ENCODE data around the gene SS18L1.

Gene SS18L1

GRCh38 chr20:62211216-62211615 is 67.6 kb downstream of the SS18L1 start:
- Histone ChIP-seq H3K36me3 (ENCODE audit: insufficient read depth) (no peaks in the 10 kb centered on the region), H3K79me2 (ENCODE audit: insufficient read depth, low read depth) (no peaks in the 10 kb centered on the region), H3K4me1 (ENCODE audit: low read depth, poor library complexity, severe bottlenecking) (no peaks in the 10 kb centered on the region), H3K4me3 (IDR thresholded peaks at IDR 0.05; ENCODE audit: insufficient read depth, low read depth, low read length) (no peak overlapping the region), H3K9ac (no peak overlapping the region), H4K20me1 (ENCODE audit: insufficient read depth) (no peaks in the 10 kb centered on the region), H3K27ac (no peak overlapping the region), H3K27me3 (ENCODE audit: insufficient read depth, low read depth) (peaks cover 60% of the 10 kb centered on the region), H3K4me2 (no peak overlapping the region), H2AFZ (ENCODE audit: low read depth) (no peak overlapping the region)
- no peak for TF ChIP-seq CTCF (conservative IDR thresholded peaks at IDR 0.05; ENCODE audit: low read depth, low read length)

GRCh38 chr20:62211769-62212288 is 68.3 kb downstream of the SS18L1 start:
- no peak for TF ChIP-seq CTCF (conservative IDR thresholded peaks at IDR 0.05; ENCODE audit: low read depth, low read length)

GRCh38 chr20:62212299-62212698 is 68.7 kb downstream of the SS18L1 start:
- H3K27me3 ChIP-seq (ENCODE audit: insufficient read depth, low read depth) = peaks cover 71% of the 10 kb centered on the region
- no peaks in the 10 kb centered on the region for H3K4me1 ChIP-seq (ENCODE audit: low read depth, poor library complexity, severe bottlenecking)
- H4K20me1 ChIP-seq (ENCODE audit: insufficient read depth) = no peaks in the 10 kb centered on the region
- no peak overlapping the region for H3K9ac ChIP-seq
- no peak overlapping the region for H3K27ac ChIP-seq
- no peaks in the 10 kb centered on the region for H3K36me3 ChIP-seq (ENCODE audit: insufficient read depth)
- no peak overlapping the region for H2AFZ ChIP-seq (ENCODE audit: low read depth)
- H3K4me2 ChIP-seq = no peak overlapping the region
- TF ChIP-seq CTCF (conservative IDR thresholded peaks at IDR 0.05; ENCODE audit: low read depth, low read length) = no peak
- H3K79me2 ChIP-seq (ENCODE audit: insufficient read depth, low read depth) = no peaks in the 10 kb centered on the region
- H3K4me3 ChIP-seq (IDR thresholded peaks at IDR 0.05; ENCODE audit: insufficient read depth, low read depth, low read length) = no peak overlapping the region

More at GRCh38 chr20:62211769-62212288, 68.3 kb downstream of the SS18L1 start:
- Histone ChIP-seq H3K4me2 (no peak overlapping the region), H3K9ac (no peak overlapping the region), H3K79me2 (ENCODE audit: insufficient read depth, low read depth) (no peaks in the 10 kb centered on the region), H3K27me3 (ENCODE audit: insufficient read depth, low read depth) (peaks cover 66% of the 10 kb centered on the region), H3K4me3 (IDR thresholded peaks at IDR 0.05; ENCODE audit: insufficient read depth, low read depth, low read length) (no peak overlapping the region), H4K20me1 (ENCODE audit: insufficient read depth) (no peaks in the 10 kb centered on the region), H3K4me1 (ENCODE audit: low read depth, poor library complexity, severe bottlenecking) (no peaks in the 10 kb centered on the region), H2AFZ (ENCODE audit: low read depth) (no peak overlapping the region), H3K27ac (no peak overlapping the region), H3K36me3 (ENCODE audit: insufficient read depth) (no peaks in the 10 kb centered on the region)

GRCh38 chr20:62214067-62214466 is 70.5 kb downstream of the SS18L1 start:
- Histone ChIP-seq H3K27me3 (ENCODE audit: insufficient read depth, low read depth) (peaks cover 89% of the 10 kb centered on the region), H4K20me1 (ENCODE audit: insufficient read depth) (no peaks in the 10 kb centered on the region), H2AFZ (ENCODE audit: low read depth) (no peak overlapping the region), H3K27ac (no peak overlapping the region), H3K4me2 (no peak overlapping the region), H3K4me3 (IDR thresholded peaks at IDR 0.05; ENCODE audit: insufficient read depth, low read depth, low read length) (no peak overlapping the region), H3K9ac (no peak overlapping the region), H3K4me1 (ENCODE audit: low read depth, poor library complexity, severe bottlenecking) (no peaks in the 10 kb centered on the region), H3K79me2 (ENCODE audit: insufficient read depth, low read depth) (no peaks in the 10 kb centered on the region), H3K36me3 (ENCODE audit: insufficient read depth) (no peaks in the 10 kb centered on the region)
- TF ChIP-seq CTCF (conservative IDR thresholded peaks at IDR 0.05; ENCODE audit: low read depth, low read length) = no peak

Measured in KMS-11 (cell line).